Measurements from ENCODE around the gene HNRNPAB. TPM values are rescaled to one million over a fixed set of nuclear protein-coding genes. Genes with fewer than 3 reads are reported as not detected.
A peak's percentile ranks its signal among the peaks of the same experiment; 100 is the strongest.

HNRNPAB gene
- total RNA-seq, 4 donors from 2014 or later = 98.4 to 135 (median 104) TPM

DNA sequence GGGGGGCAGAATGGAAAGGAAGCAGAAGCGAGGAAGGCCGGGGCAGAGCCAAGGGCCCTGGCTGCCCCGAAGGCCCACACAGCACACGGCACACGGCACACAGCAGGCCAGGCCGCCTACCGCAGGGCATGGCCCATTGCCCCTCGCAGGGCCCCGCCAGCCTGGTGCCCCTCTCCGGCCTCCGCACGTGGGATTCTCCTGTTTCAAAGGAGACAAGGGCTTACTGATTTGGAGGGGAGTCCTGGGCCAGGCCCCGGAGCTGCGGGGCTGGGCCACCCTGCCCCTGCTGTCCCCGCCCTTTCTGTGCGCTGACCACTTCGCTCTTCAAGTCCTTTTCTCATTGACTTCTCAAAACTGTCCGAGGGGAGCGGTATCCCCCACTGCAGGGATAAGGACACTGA, 36.0 kb downstream of the HNRNPAB start:
- no peaks in the 10 kb centered on the region for H3K9me3 ChIP-seq
- no peak for DNase-seq (ENCODE audit: extremely low spot score)
- TF ChIP-seq POLR2AphosphoS5 (IDR thresholded peaks at IDR 0.05) = no peak
- no peak for TF ChIP-seq EP300 (IDR thresholded peaks at IDR 0.05)
- TF ChIP-seq POLR2A (IDR thresholded peaks at IDR 0.05; ENCODE audit: low read depth) = no peak
- TF ChIP-seq, protein P1, sequence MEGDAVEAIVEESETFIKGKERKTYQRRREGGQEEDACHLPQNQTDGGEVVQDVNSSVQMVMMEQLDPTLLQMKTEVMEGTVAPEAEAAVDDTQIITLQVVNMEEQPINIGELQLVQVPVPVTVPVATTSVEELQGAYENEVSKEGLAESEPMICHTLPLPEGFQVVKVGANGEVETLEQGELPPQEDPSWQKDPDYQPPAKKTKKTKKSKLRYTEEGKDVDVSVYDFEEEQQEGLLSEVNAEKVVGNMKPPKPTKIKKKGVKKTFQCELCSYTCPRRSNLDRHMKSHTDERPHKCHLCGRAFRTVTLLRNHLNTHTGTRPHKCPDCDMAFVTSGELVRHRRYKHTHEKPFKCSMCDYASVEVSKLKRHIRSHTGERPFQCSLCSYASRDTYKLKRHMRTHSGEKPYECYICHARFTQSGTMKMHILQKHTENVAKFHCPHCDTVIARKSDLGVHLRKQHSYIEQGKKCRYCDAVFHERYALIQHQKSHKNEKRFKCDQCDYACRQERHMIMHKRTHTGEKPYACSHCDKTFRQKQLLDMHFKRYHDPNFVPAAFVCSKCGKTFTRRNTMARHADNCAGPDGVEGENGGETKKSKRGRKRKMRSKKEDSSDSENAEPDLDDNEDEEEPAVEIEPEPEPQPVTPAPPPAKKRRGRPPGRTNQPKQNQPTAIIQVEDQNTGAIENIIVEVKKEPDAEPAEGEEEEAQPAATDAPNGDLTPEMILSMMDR (IDR thresholded peaks at IDR 0.05) = no peak
- H3K27me3 ChIP-seq = no peaks in the 10 kb centered on the region
- intact Hi-C loops (cut with DNase I) = no loop called here
- WGBS = 80% methylated on average over 13 of the region's 19 CpGs
- H3K4me1 ChIP-seq = peaks cover 17 to 39% (median 31%) of the 10 kb centered on the region in 4 donors
- no peaks in the 10 kb centered on the region for H3K36me3 ChIP-seq
- peak overlapping the region in 3 of 4 donors; percentile 11 to 57 (median 50) for H3K27ac ChIP-seq (replicated peaks in 1 of 4)
- no peak overlapping the region for H3K4me3 ChIP-seq

DNA sequence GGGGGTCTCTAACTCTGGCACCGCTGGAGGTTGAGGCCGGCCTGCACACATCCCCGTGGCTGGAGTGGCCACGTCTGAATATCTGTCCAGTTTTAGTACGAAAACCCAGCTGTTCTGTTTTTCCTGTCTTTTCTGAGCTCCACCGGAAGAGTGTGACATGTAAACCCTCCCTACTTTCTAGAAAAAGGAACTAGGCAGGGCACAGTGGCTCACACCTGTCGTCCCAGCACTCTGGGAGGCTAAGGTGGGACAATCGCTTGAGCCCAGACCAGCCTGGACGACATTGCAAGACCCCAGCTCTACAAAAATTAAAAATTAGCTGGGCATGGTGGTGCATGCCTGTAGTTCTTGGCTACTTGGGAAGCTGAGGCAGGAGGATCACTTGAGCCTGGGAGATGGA, 36.4 kb downstream of the HNRNPAB start:
- no peak for TF ChIP-seq POLR2A (IDR thresholded peaks at IDR 0.05; ENCODE audit: low read depth)
- TF ChIP-seq EP300 (IDR thresholded peaks at IDR 0.05) = no peak
- TF ChIP-seq, protein P1 (IDR thresholded peaks at IDR 0.05) = no peak
- TF ChIP-seq POLR2AphosphoS5 (IDR thresholded peaks at IDR 0.05) = no peak
- Histone ChIP-seq H3K36me3 (no peaks in the 10 kb centered on the region), H3K4me3 (no peak overlapping the region), H3K9me3 (no peaks in the 10 kb centered on the region), H3K27me3 (peaks cover 0 to 1% (median 0%) of the 10 kb centered on the region in 4 donors), H3K4me1 (peaks cover 17 to 39% (median 29%) of the 10 kb centered on the region in 4 donors), H3K27ac (replicated peaks in 1 of 4) (peak overlapping the region in 2 of 4 donors; percentile 50 to 57)
- no peak for DNase-seq (ENCODE audit: extremely low spot score)
- WGBS = 80% methylated on average over 9 of the region's 9 CpGs
- intact Hi-C loops (cut with DNase I) = no loop called here

GRCh38 chr5:178241231-178241663, 36.9 kb downstream of the HNRNPAB start:
- no peak for DNase-seq (ENCODE audit: extremely low spot score)
- H3K9me3 ChIP-seq = no peaks in the 10 kb centered on the region
- WGBS = 14% methylated on average over 2 of the region's 8 CpGs
- peak overlapping the region in 1 of 4 donors; percentile 34 for H3K27ac ChIP-seq (replicated peaks in 1 of 4)
- H3K27me3 ChIP-seq = peaks cover 0 to 6% (median 0%) of the 10 kb centered on the region in 4 donors
- H3K36me3 ChIP-seq = no peaks in the 10 kb centered on the region
- no peak overlapping the region for H3K4me3 ChIP-seq
- intact Hi-C loops (cut with DNase I) = no loop called here
- no peak for TF ChIP-seq EP300 (IDR thresholded peaks at IDR 0.05)
- TF ChIP-seq, protein P1 (IDR thresholded peaks at IDR 0.05) = no peak
- TF ChIP-seq POLR2A (IDR thresholded peaks at IDR 0.05; ENCODE audit: low read depth) = no peak
- TF ChIP-seq POLR2AphosphoS5 (IDR thresholded peaks at IDR 0.05) = no peak
- H3K4me1 ChIP-seq = peaks cover 17 to 36% (median 27%) of the 10 kb centered on the region in 4 donors

DNA sequence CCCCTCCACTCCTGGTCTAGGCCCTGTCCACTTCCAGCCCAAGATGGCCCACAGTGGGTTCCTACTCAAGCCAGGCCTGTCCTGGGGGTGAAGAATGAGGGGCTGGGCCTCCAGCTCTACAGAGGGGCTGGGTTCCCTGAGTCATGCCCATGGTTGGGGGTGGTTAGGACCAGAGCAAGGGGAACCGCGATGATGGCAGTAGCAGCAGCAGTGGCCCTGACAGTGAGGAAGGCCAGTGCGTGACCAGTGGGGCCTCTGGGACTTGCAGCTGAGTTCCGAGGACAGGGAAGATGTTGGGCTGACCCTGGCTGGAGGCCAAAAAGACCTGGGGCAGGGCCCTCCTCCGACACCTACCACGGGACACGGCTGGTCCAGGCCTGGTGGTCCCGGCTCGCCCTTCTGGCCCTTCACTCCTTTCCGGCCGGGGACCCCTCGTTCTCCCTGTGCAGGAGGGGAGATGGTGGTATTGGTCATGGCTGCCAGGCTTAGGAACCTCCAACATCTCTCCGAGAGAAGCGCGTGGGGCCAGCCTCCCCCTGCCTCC, 37.4 kb downstream of the HNRNPAB start:
- intact Hi-C loops (cut with DNase I) = no loop called here
- TF ChIP-seq POLR2A (IDR thresholded peaks at IDR 0.05; ENCODE audit: low read depth) = no peak
- TF ChIP-seq POLR2AphosphoS5 (IDR thresholded peaks at IDR 0.05) = no peak
- no peak for TF ChIP-seq EP300 (IDR thresholded peaks at IDR 0.05)
- TF ChIP-seq, protein P1 (IDR thresholded peaks at IDR 0.05) = no peak
- peaks cover 0 to 11% (median 0%) of the 10 kb centered on the region in 4 donors for H3K27me3 ChIP-seq
- H3K9me3 ChIP-seq = no peaks in the 10 kb centered on the region
- peaks cover 17 to 32% (median 26%) of the 10 kb centered on the region in 4 donors for H3K4me1 ChIP-seq
- H3K4me3 ChIP-seq = no peak overlapping the region
- H3K36me3 ChIP-seq = no peaks in the 10 kb centered on the region
- WGBS = 74% methylated on average over 12 of the region's 15 CpGs
- H3K27ac ChIP-seq (replicated peaks in 1 of 4) = peak overlapping the region in 1 of 4 donors; percentile 34
- DNase-seq (ENCODE audit: extremely low spot score) = no peak
